ENCODE results near the gene CFAP92.

The CFAP92 gene

GRCh38 chr3:129025691-129026435 lies 32.0 kb upstream of the CFAP92 start:
- DNase-seq, result no peak

GRCh38 chr3:129025108-129025507 lies 31.2 kb upstream of the CFAP92 start:
- DNase-seq, result no peak

DNA sequence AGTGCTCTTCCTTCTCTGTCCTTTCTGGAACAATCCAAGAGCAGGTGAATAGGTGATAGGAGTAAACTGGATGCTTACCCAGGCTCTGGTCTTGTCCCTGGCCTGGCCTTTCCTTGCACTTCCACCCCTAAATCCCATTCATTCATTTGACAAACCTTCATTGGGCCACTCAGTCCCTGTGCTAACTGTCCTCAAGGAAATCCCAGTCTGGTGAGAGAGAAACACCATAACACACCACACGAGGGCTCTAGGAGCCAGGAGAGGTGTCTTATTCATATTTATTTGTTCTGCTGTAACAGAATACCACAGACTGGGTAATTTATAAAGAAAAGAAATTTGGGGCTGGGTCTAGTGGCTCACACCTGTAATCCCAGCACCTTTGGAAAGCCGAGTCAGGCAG lies 30.0 kb upstream of the CFAP92 start:
- DNase-seq, result no peak

GRCh38 chr3:129023008-129023358 lies 29.1 kb upstream of the CFAP92 start:
- no peak for DNase-seq

DNA sequence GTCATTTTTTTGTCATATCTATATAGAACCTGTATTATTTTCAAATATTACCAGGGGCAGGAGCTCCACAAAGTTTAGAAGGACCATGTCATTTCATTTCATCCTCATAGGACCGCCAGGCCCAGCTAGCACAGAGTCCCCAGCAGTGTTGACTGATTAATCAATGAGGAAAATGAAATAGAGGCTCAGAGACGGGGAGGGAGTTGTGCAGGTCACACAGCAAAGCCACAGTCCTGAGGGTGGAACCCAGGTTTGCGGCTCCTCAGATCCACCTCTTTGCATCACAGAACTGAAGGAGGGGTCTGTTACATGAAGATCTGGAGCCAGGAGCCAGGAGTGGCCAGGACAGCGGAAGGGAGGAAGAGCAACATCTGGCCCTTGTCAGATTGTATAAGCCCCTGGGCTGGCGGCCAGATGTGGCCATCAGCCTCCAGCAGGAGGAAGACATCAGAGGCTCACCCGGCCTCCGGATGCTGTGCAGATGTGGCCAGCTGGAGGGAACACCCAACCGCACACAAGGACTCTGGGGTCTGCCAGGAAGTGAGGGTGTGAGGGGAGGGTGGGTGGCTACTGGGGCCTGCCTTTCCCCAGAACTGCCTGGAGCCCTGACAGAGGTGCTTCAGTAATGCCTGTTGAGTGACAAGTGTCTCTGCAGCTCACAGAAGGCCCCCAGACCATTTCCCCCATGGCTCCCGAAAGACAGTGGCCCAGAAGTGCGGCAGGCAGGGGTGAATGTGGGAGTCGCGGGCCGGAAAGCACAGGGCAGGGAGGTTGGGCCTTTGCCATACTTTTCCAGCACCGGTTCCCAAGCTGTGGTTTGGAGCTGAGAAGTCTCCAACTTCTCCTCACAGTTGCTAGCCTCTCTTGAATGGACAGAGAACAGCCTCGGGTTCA lies 28.5 kb upstream of the CFAP92 start:
- no peak for DNase-seq

- no peak for DNase-seq
Measured at GRCh38 chr3:129021140-129021551, 27.3 kb upstream of the CFAP92 start.

GRCh38 chr3:129020691-129021090 lies 26.8 kb upstream of the CFAP92 start:
- DNase-seq, result no peak

DNA sequence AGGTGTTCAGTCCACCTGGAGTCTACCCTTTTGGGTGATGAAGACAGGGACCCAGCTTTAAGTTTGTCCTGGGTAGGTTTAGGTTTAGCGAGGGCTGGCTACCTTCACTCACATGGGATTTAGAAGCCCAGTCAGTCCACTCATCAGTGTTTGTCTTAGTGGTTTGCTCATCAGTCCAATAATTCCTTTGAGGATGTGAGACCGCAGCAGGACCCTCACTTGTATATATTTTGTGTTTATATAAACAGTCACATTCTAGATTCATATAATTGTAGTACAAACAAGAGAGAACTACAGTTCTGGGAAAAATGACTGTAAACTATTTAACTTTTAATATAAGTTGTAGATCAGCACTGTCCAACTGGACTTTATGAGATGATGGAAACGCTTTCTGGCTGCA lies 25.4 kb upstream of the CFAP92 start:
- no peak for DNase-seq

DNA sequence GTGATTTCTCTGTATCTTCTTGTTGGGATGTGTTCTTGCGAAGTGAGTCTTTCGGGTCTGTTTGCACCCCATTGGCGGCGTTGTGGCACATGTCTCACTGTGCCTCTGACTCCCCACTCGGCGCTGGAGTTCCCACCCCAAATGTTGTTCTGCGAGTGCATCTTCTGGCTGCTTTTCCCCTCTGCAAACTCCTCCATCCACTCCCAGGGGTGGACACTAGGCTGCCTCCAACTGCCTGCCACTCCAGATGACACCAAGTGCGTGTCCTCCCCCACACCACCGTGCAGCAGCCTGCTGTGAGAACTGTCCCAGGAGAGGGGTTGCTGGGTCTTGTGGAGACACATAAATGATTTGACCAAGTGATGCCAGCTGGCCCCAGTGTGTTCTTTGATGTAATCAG lies 24.9 kb upstream of the CFAP92 start:
- no peak for DNase-seq

- DNase-seq, result no peak
Measured at GRCh38 chr3:129018271-129018670, 24.4 kb upstream of the CFAP92 start.

DNA sequence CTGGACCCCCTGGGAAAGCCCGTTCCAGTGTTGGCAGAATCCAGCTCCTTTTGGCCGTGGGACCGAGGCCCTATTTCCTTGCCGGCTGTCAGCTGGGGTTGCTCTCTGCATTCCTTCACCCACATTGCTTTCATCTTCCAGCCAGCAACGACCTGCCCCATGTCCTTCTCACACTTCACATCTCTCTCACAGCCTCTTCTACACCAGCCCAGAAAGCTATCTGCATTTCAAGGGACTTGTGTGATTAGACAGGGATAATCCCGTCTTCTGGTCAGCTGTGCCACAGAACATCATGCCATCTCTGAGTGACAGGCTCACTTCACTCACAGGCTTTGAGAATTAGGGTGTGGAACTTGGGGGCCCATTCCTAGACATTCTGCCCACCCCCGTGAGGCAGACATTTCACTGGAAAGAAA lies 23.6 kb upstream of the CFAP92 start:
- DNase-seq, result no peak

GRCh38 chr3:129016720-129017483 lies 23.0 kb upstream of the CFAP92 start:
- DNase-seq, result peak; percentile 73

DNA sequence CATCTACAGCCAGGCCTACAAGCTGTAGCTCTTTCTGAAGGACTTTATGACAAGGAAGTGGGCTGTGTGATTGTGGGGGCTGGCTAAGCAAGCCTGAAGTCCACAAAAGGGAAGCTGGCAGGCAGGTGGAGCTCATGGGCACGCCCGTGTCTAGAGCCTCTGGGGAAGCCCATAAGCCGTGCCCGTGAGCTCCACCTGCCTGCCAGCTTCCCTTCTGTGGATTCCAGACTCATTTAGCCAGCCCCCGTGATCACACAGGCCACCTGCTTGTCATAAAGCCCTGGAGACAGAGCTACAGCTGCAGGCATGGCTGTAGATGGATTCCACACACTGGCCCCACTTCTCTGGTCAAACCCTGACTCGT lies 22.5 kb upstream of the CFAP92 start:
- peak; percentile 71 for DNase-seq

DNA sequence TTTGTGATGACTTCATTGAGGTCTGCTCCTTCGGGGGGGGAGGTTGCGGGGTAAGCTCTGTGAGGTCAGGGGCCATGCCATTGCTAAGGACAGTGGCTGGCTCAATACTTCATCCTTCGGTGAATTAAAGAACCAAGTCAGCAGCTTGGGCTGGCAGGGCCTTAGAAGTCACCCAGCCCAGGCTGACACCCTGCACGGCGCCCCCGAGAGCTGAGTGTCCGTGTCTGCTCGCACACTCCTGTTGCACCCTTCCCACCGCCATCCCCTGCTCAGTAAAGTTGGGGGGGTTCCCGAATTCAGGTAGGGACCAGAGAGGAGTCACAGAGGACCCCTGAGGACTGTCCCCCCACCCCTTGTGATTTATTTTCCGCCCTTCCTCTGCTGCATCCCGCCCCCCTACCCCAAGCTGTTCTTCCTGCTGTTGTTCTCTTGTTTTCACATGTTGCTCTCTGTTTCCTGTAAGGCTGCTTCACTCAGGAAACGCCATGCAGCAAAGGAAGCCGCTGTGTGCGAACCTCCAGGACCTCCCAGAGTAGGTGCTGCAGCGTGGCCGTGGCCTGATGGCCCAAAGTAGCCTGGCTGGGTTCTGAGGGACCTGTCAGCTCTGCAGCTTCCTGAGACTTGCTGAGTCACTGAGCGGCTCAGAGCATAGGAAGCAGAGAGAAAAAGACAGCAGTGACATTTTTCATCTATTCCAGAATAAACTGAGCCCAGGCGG lies 21.7 kb upstream of the CFAP92 start:
- peak; percentile 55 for DNase-seq

DNA sequence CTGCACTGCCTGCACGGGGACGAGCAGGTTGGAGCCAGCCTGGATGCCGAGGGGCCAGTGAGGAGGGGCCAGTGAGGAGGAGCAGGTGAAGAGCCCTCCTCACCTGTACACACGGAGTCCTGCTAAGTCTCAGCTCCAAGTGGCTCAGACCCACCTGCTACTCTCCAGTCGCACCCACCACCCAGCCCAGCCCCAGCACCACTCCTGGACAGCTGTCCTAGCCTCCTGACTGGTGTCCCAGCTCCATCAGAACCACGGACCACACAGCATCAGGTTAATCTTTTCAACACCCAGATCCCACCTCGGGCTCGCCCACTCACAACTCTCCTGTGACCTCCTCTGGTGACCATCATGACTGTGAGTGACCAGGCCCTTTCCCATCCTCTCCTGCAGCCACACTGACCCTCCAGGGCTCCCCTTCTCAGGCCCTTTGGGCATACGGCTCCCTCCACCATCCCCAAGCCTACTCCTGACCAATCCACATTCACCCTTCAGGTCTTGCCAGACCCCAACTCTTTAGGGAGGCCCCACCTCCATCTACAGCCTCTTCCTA lies 21.0 kb upstream of the CFAP92 start:
- DNase-seq, result no peak

DNA sequence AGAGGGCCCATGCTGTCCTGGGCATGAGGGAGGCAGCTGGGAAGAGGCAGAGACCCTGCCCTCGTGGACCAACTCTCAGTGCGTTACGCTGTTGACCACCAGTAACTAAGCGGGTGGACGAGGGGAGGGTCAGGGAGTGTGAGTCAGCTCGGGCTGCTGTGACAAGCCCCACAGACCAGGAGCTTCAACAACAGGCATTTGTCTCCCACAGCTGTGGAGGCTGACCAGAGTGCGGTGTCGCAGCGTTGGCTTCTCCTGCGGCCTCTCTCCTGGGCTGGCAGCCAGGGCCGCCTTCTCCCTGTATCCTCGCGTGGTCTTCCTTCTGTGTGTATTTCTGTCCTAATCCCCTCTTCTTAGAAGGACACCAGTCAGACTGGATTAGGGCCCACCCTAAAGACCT lies 20.3 kb upstream of the CFAP92 start:
- no peak for DNase-seq

GRCh38 chr3:129013491-129013891 lies 19.6 kb upstream of the CFAP92 start:
- no peak for DNase-seq

DNA sequence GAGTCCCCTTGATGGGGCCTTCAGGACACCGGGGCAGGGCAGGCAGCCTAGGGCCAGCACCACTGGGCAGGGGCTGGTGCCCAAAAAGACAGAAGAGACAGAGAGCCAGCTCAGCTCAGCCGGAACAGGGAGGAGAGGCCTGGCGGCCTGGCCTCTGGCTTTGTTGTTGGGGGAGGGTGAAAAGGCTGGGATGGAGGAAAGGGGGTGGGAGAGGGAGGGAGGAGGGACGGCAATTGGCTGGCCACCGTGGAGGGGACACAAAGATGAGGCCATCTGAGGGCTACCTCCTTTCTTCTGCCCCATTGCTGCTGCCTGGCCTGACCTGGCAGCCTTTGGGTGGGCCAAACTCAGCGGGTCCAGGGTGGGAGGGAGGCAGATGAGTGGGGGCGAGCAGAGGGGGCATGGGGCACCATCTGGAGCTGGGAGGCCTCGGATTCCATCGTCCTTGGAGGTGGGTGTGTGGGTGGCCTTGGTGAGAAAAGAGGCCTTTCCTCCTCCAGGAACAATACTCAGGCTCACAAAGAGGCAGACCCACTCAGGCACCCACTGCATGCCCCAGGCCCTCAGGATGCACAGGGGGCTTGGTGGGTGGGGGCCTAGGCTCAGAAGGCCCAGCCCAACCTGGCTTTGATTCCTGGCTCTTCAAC lies 16.6 kb upstream of the CFAP92 start:
- no peak for DNase-seq

DNA sequence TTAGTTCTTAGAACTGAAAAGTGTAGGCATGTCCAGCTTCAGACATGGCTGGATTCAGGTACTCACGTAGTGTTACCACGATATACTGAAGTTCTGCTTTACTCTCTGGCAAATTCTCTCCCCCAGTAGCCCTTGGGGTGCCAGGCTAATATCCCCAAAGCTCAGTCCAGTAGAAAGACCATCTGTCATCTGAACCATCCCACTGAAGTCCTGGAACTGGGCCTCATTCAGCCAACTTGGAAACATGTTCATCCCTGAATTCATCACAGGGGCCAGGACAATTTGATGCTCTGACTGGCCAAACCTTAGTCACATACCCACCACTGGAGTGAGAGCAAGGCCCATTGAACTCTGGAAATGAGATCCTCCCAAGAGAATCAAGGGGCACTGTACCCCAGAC lies 15.4 kb upstream of the CFAP92 start:
- DNase-seq, result no peak

DNA sequence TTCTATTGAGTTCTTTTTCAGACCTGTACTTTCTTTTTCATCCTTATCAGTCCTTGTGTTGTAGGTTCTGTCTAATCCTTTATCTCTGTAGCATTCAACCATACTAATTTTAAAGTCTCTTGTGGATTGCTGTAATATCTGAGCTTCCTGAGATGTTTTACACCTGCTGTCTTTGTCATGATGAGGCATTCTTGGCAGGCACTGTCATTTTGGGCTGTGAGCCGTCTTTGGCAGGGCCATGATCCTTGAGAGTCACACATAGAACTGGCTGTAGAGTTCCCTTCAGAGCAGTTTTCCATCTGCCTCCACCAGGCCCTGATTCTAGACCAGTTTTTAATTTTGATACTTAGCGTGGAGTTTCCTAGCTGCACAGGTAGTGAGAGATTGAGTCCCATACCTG lies 13.9 kb upstream of the CFAP92 start:
- no peak for DNase-seq

GRCh38 chr3:129006864-129007263 lies 13.0 kb upstream of the CFAP92 start:
- DNase-seq, result no peak

All from CD4-positive, alpha-beta T cell treated with Interleukin-21 for 1 hour (primary cell).